Sigmoid colon (tissue), 4 donors: ENCODE measurements around the gene ZC3H13.

Experiments used
- CTCF ChIP-seq, 4 experiments: fragments of 450-650 bp in 3 of 4; fragments of 200-600 bp in 1 of 4; IDR thresholded peaks; one replicate each; pipeline ENCODE4 v1.5.1; 2016 to 2019; ENCODE audit warnings: antibody characterized with exemption in 4 of 4, mild to moderate bottlenecking in 3 of 4, moderate library complexity in 2 of 4
- POLR2A ChIP-seq, 2 donors: fragments of 450-650 bp; IDR thresholded peaks; one replicate each; pipeline ENCODE4 v1.6.1; 2016; ENCODE audit warnings: antibody characterized with exemption in 2 of 2, mild to moderate bottlenecking in 2 of 2, moderate library complexity in 2 of 2
- POLR2AphosphoS5 ChIP-seq, 4 donors: sonication (generic); formaldehyde crosslinking; IDR thresholded peaks; one replicate each; pipeline ENCODE4 v1.6.1; 2017; ENCODE audit warnings: antibody characterized with exemption in 4 of 4

- no peak for TF ChIP-seq CTCF (IDR thresholded peaks at IDR 0.05)
- no peak for TF ChIP-seq POLR2AphosphoS5 (IDR thresholded peaks at IDR 0.05)
- no peak for TF ChIP-seq POLR2A (IDR thresholded peaks at IDR 0.05)
These were observed 57.8 kb downstream of the ZC3H13 start for GRCh38 chr13:45994752-45995151.
